Fibroblast of lung (primary cell): Measurements from ENCODE around the gene AKAP6. TPM values are rescaled to one million over a fixed set of nuclear protein-coding genes. Genes with fewer than 3 reads are reported as not detected.

Experiments used
- DNase-seq, 2 donors: peaks; one replicate each; pipeline versions ENCODE4 v3.0.0 to v3.0.0-alpha.2; 2010; ENCODE audit warnings: low read depth in 2 of 2
- H2AFZ ChIP-seq: 2 replicates; pipeline ENCODE4 v1.5.1; 2012; ENCODE audit warnings: low read length, control low read depth, inconsistent platforms
- H3K27ac ChIP-seq: 2 replicates; pipeline ENCODE4 v1.5.1; 2011; ENCODE audit warnings: low read length, control low read depth; ENCODE audit not compliant: insufficient read depth
- H3K27me3 ChIP-seq: 2 replicates; pipeline ENCODE4 v1.5.1; 2011; ENCODE audit warnings: mild to moderate bottlenecking, low read length; ENCODE audit not compliant: control insufficient read depth, insufficient read depth
- H3K36me3 ChIP-seq: 2 replicates; pipeline ENCODE4 v1.5.1; 2011; ENCODE audit warnings: low read length; ENCODE audit not compliant: control insufficient read depth, insufficient read depth
- H3K4me1 ChIP-seq: 2 replicates; pipeline ENCODE4 v1.5.1; 2011; ENCODE audit warnings: low read length; ENCODE audit not compliant: control insufficient read depth, insufficient read depth; ENCODE audit errors: extremely low read depth
- H3K4me2 ChIP-seq: 2 replicates; pipeline ENCODE4 v1.5.1; 2011; ENCODE audit warnings: low read length, control low read depth; ENCODE audit not compliant: insufficient read depth; ENCODE audit errors: extremely low read depth
- H3K4me3 ChIP-seq, 4 experiments: fragments of 200-600 bp in 1 of 4; sonication (generic) in 1 of 4; replicated peaks in 1 of 4; 2 replicates each; pipeline ENCODE4 v1.5.1; 2011 to 2016; ENCODE audit warnings: low read length in 4 of 4, low read depth in 3 of 4, mild to moderate bottlenecking in 3 of 4, control low read depth in 2 of 4, inconsistent platforms in 1 of 4, mixed read lengths in 1 of 4; ENCODE audit not compliant: insufficient read depth in 1 of 4; ENCODE audit errors: control extremely low read depth in 1 of 4
- H3K79me2 ChIP-seq: 2 replicates; pipeline ENCODE4 v1.5.1; 2012; ENCODE audit warnings: mild to moderate bottlenecking, low read length, inconsistent platforms; ENCODE audit not compliant: control insufficient read depth, insufficient read depth
- H3K9ac ChIP-seq: 2 replicates; pipeline ENCODE4 v1.5.1; 2011; ENCODE audit warnings: mild to moderate bottlenecking, low read length, control low read depth; ENCODE audit not compliant: insufficient read depth
- H3K9me3 ChIP-seq: 2 replicates; pipeline ENCODE4 v1.5.1; 2012; ENCODE audit warnings: low read depth, low read length; ENCODE audit not compliant: control insufficient read depth, insufficient read depth
- H4K20me1 ChIP-seq: 2 replicates; pipeline ENCODE4 v1.5.1; 2011; ENCODE audit warnings: low read length; ENCODE audit not compliant: control insufficient read depth, insufficient read depth; ENCODE audit errors: extremely low read depth
- CTCF ChIP-seq, 2 donors: IDR thresholded peaks in 1 of 2; conservative IDR thresholded peaks in 1 of 2; 1 replicate in 1 of 2; 2 replicates in 1 of 2; pipeline ENCODE4 v1.5.1; 2011 to 2012; ENCODE audit warnings: low read length in 2 of 2, control low read depth in 1 of 2, inconsistent platforms in 1 of 2, low read depth in 1 of 2, mild to moderate bottlenecking in 1 of 2
- EZH2 ChIP-seq: IDR thresholded peaks from 2 replicates; pipeline ENCODE4 v1.5.1; 2012; ENCODE audit warnings: low read length, control low read depth, mild to moderate bottlenecking; ENCODE audit errors: missing control alignments
- polyA plus RNA-seq, 2 donors: library from polyadenylated mRNA; depleted of rRNA in 1 of 2; stranded (reverse) in 1 of 2; unstranded in 1 of 2; fragments of >200 nt; gene quantifications; 2 replicates each; pipeline ENCODE4 v1.2.1, GENCODE V29; 2011 to 2012; ENCODE audit warnings: missing spikeins in 1 of 2
- total RNA-seq: library from RNA; depleted of rRNA; stranded (reverse); fragments of >200 nt; gene quantifications from 2 replicates; pipeline ENCODE4 v1.2.1, GENCODE V29; 2014

AKAP6 gene
- total and polyA plus RNA-seq, 2 donors (not counting 1 experiment from before 2014, with no cell fraction given): 3.3 to 10.9 TPM

GRCh38 chr14:32313844-32314376, 15.2 kb upstream of the AKAP6 start:
- no peaks in the 10 kb centered on the region for H4K20me1 ChIP-seq
- H2AFZ ChIP-seq: no peak overlapping the region
- no peaks in the 10 kb centered on the region for H3K36me3 ChIP-seq
- no peak overlapping the region for H3K4me3 ChIP-seq
- no peak overlapping the region for H3K27ac ChIP-seq
- no peaks in the 10 kb centered on the region for H3K9me3 ChIP-seq
- H3K4me2 ChIP-seq: no peak overlapping the region
- no peaks in the 10 kb centered on the region for H3K27me3 ChIP-seq
- no peak for DNase-seq
- no peak overlapping the region for H3K9ac ChIP-seq
- no peak for TF ChIP-seq CTCF (conservative IDR thresholded peaks at IDR 0.05 in 1 of 2, IDR thresholded peaks at IDR 0.05 in 1 of 2; ENCODE audit: low read depth in 1 of 2, low read length in 2 of 2)
- TF ChIP-seq EZH2: no peak
- H3K79me2 ChIP-seq: no peaks in the 10 kb centered on the region
- H3K4me1 ChIP-seq: no peaks in the 10 kb centered on the region

DNA sequence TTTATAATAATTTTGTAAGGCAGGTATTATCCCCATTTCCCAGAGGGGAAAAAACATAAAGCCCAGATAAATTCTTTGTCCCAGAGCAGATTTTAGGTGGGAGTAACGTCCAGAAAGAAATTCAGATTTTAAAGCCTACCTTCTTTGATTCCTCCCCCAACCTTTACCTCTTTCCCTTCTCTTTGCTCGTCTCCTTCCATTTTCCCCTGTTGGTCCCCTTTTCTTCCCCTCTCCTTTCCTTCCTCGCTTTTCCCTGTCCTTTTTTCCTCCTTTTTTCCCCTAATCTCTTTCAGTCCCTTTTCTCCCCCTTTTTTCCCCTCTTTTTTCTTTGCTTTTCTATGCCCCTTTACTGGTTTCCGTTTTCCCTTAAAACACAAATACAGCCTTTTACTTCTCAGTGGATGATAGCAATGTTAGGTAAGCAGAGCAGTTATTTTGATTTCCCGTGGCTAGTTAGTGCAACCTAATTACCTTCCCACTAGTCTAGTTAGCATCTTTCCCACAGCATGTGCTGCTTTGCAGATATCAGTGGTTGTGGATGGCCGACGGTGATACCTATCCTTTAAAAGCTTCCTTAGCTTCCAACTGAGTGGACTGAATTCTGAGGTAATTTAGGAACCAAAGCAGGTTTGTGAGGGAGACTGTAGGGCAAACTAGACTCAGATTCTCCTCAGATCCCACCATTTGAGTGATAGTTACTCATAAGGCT, 10.9 kb upstream of the AKAP6 start:
- TF ChIP-seq EZH2 (no peak), CTCF (conservative IDR thresholded peaks at IDR 0.05 in 1 of 2, IDR thresholded peaks at IDR 0.05 in 1 of 2; ENCODE audit: low read depth in 1 of 2, low read length in 2 of 2) (no peak)
- Histone ChIP-seq H4K20me1 (no peaks in the 10 kb centered on the region), H3K27me3 (peaks cover 3% of the 10 kb centered on the region), H3K79me2 (no peaks in the 10 kb centered on the region), H3K9ac (no peak overlapping the region), H3K27ac (no peak overlapping the region), H3K4me3 (no peak overlapping the region), H3K4me1 (no peaks in the 10 kb centered on the region), H2AFZ (no peak overlapping the region), H3K9me3 (no peaks in the 10 kb centered on the region), H3K36me3 (no peaks in the 10 kb centered on the region), H3K4me2 (no peak overlapping the region)
- DNase-seq: no peak

GRCh38 chr14:32319368-32320049, 9.6 kb upstream of the AKAP6 start:
- H2AFZ ChIP-seq: no peak overlapping the region
- H3K79me2 ChIP-seq: no peaks in the 10 kb centered on the region
- no peaks in the 10 kb centered on the region for H3K4me1 ChIP-seq
- H3K27ac ChIP-seq: no peak overlapping the region
- peak; percentile 23 to 30 for DNase-seq
- H3K27me3 ChIP-seq: peaks cover 3% of the 10 kb centered on the region
- no peak for TF ChIP-seq CTCF (conservative IDR thresholded peaks at IDR 0.05 in 1 of 2, IDR thresholded peaks at IDR 0.05 in 1 of 2; ENCODE audit: low read depth in 1 of 2, low read length in 2 of 2)
- TF ChIP-seq EZH2: no peak
- no peaks in the 10 kb centered on the region for H3K36me3 ChIP-seq
- no peaks in the 10 kb centered on the region for H3K9me3 ChIP-seq
- H4K20me1 ChIP-seq: no peaks in the 10 kb centered on the region
- H3K9ac ChIP-seq: no peak overlapping the region
- H3K4me2 ChIP-seq: no peak overlapping the region
- no peak overlapping the region for H3K4me3 ChIP-seq
